NOMO-1 treated with DMSO at 0.1 percent for 48 hours (cell line): ENCODE data around the gene FUT7.
"Not testable (repeated sequence)": the region's sequence is repeated elsewhere in the genome, so short reads cannot be mapped to it uniquely, and the experiment has no call there.

Source experiments
- DNase-seq: peaks from one replicate; lab custom pipeline; 2025; ENCODE audit not compliant: unreplicated experiment; lab: John Stamatoyannopoulos, UW

The FUT7 gene

DNA sequence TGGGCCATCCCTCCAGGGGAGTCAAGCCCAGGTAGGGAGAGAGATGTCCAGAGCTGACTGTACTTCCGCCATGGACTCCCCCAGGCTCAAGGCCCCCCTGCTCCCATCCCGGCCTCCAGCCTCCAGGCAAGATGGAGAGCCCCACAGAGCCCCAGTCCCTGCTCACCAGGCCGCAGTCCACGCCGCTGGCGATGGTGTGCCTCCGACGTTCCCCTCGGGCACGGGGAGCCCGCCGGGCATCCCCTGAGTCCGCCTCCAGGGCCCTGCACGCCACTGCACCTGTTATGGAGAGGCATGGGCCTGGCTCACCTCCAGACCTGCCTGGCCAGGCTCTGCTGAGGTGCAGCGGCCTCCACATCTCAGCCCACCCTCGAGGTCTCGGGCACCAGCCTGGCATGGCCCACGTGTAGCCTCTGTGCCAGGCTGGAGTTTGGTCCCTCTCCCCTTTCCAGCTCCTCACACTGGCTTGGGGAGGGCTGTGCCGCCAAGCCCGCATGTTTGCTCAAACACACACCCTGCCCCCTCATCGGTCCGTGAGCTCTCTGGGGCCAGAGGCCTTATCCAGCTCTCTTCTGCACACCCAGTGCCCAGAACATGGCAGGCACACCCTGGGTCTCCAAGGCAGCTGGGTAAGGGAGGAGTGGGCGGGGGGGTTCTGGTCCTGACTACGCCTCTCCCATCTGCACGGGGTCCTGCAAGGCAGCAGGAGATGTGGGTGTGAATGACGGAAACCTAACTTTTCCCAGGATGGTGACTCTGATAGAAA, 34.4 kb upstream of the FUT7 start:
- no peak for DNase-seq

DNA sequence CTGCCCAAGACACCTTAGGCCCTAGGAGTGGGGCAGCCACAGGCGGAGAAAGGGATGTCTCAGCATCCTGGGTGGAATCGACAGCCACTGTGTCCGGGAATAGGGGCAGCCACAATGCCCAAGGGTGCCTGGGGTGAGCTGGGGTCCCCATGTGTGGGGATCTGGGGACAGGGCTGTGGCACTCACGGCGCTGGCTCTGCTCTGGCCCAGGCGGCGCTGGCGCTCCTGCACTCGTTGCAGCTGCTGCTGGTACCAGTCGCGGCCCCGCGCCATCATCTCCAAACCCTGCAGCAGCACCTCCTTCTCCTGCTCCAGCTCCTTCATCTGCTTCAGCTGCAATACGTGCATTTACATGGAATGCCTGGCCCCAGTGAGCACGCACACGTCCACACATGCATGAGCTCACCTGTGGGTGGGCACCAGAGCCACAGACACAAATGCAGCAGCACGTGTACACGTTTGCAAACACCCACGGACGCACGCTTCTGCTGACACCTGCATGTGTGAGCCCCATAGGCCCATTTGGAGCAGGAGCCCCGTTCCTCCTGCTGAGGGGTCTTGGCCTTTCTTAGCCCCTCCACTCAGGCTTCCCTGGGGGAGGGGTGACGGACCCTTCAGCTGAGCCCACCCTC, 33.6 kb upstream of the FUT7 start:
- no peak for DNase-seq

DNA sequence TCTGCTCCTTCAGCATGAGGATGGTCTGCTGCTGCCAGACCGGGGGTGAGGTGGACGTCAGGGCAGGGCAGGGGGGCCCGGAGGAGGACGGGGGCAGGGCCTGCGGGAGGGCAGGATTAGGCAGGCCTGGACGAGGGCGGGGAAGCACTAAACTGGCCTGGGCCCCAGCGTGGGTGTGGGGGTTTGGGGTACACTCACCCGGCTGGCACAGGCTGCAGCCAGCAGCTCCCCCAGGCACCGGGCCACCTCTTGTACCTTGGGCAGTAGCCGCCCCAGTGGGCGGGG, 32.9 kb upstream of the FUT7 start:
- DNase-seq, result no peak

DNA sequence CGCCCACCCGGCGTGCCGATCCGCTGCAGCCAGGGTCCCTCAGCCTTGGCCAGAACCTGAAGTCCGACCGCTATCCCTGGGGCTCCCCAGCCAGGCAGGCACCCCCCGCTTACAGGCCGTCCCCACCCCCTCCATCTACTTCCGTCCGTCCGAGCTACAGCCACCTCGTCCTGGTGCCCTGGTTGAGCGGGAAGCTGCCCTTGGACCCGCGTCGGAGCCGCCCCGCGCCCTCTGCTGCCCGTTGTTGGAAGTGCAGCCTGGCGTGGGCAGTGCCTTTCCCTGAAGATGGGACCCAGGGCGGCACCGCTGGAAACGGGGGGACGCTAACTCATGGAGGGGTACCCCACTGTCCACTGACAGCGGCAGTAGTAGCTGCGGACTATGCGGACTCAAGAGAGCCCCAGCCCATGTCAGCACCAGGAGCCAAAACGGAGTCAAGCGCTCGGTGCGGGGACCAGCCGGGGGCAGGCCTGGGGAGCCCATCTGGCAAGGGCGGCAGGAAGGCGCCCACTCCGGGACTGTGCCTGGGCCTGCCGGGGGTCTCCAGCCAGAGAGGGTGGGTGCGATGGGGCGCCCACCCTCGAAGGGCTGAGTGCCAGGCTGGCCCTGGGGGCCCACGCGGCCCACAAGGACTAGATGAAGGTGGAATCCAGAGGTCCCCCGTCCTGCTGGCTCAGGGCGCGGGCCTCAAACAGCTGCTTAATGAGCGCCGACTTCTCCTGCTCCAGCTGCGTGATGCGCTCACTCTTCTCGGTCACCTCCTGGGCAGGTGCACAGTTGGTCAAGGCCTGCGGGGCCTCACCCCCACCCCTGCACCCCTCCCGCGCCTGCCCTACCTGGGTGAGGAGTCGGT, 32.4 kb upstream of the FUT7 start:
- peak; percentile 51 for DNase-seq

GRCh38 chr9:137063311-137064026, 31.6 kb upstream of the FUT7 start:
- no peak for DNase-seq

GRCh38 chr9:137062798-137063197, 30.9 kb upstream of the FUT7 start:
- DNase-seq, result not testable (repeated sequence)

GRCh38 chr9:137062384-137062783, 30.5 kb upstream of the FUT7 start:
- DNase-seq, result no peak

DNA sequence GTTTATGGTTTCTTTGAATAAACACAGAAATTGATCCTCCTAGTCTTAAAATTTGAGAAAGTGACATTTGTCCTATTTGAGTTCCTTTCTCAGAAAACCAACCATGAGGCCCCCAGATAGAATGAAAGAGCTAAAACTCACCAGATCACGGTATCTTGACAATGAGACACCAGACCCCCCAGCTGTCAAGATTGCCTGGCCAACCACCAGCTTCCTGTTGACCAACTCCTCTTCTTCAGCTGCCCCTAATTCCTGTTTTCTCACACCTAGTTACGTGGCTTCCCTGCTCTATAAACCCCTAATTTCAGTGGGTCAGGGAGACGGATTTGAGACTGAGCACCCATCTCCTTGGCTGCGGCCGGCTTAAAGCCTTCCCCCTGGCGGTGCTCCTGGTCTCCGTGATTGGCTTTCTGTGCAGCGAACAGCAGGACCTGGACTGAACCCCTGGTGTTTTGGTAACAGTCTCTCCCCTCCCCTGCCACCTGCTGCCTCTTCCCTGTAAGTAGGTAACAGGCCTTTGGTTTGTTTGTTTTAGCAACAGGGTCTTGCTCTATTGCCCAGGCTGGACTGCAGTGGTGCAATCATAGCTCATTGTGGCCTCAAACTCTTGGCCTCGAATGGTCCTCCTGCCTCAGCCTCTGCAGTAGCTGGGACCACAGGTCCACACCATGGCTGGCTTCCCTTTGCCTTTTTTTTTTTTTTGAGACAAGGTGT, 26.8 kb upstream of the FUT7 start:
- peak; percentile 62 for DNase-seq

DNA sequence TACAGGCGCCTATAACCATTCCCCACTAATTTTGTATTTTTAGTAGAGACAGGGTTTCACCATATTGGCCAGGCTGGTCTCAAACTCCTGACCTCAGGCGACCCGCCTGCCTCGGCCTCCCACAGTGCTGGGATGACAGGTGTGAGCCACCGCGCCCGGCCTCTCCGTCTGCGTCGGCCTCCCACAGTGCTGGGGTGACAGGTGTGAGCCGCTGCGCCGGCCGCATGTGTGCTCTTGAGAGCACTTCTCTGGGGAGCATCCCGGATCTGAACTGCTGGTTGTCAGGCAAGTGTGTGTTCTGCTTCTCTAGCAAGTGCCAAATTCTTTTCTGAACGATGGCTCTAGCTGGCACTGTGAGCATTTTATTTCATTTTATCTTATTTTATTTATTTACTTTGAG, 25.7 kb upstream of the FUT7 start:
- DNase-seq, result no peak

DNA sequence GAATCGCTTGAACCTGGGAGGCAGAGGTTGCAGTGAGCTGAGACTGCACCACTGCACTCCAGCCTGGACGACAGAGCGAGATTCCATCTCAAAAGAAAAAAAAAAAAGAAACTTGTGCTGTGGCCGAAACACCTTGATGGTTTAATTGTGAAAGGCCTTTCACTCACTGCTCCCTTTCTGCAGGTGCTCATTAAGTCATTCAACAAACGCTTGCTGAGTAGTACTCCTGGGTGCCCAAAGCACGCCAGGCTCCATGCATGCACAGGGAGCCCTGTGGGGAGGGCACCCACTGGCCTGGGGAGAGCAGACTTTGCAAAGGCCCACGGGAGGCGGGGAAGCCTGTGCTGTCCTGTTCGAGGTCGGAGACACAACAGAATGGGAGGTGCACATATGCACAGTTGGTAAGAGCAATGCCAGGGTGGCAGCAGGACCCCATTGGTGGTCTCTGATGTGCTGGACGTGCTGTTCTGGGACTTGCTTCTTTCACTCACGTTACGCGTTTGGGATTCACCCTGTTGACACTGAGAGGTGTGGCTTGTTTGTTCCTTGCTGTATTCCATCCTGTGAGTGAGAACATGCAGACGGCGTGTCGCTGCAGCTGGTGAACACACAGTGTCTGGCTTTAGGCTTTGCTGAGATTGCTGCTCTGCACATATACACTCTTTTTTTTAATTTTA, 25.0 kb upstream of the FUT7 start:
- no peak for DNase-seq

GRCh38 chr9:137055385-137056364, 23.8 kb upstream of the FUT7 start:
- no peak for DNase-seq

DNA sequence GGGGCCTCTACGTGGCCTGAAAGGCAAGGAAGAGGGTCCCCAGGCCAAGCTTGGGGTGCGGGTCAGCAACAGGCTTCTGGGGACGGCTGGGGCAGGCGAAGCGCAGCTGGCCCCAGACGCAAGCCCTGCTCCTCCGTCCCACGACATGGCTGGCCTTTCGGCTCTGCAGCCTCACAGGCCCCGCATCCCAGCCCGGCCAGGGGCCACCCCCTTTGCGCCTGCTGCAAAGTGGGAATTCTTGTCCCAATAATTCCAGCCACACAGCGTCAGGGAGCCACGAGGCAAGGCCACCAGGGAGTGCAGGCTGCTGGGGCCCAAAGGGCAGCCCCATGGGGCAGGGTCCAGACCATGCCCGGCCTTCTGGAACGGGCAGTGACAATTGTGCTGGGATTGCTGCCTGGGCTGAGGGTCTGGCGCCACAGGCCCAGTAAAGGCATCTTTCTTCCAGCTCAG, 23.1 kb upstream of the FUT7 start:
- no peak for DNase-seq

GRCh38 chr9:137053944-137054931, 22.4 kb upstream of the FUT7 start, which contains the start of gene ENTPD2:
Gene ENTPD2 (minus strand): TSS chr9:137054061. CDS start chr9:137053997, 64 bp downstream.
- DNase-seq, result no peak

- no peak for DNase-seq
Observed at GRCh38 chr9:137052998-137053943, 21.4 kb upstream of the FUT7 start.

DNA sequence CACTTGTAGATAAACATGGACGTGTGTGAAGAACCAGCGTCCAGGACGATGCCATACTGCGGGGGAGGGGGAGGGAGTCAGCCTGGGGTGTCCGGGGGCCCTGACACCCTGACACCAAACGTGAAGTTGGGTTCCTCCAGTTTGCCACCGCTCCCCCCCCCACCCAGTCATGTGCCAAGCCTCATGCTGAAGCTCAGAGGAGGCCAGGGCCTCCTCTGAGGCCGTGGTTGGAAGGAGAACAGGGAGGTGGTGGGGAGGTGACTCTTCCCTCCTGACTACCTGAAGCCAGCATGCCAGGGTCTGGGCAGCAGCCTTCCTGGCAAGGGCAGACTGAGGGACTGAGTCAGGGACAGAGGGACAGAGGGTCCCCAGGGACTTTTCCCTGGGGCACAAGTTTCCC, 20.4 kb upstream of the FUT7 start:
- no peak for DNase-seq

DNA sequence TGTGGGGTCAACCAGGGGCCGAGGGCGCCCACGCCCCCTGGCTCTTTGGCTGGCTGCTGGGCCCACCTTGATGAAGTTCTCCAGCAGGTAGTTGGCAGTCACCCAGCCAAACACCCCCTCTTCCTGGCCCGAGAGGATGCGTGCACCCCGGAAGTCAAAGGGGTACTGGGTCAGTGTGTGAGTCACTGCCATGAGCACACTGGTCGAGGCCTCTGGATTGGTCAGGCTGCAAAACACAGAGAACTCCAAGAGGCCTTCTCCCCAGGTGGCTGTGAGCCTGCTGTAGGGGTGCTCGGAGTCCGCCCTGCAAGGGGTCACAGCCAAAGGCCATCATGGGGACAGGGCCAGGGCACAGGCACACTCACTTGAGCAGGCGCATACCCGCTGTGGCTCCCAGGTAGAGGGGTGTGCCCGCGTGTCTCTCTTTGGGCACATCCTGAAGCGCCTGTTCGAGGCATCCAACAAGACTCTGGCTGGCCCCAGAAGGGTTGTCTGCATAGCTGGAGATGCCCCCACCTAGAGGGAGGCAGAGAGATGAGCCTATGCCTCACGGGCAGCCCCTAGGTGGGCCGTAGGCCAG, 19.3 kb upstream of the FUT7 start:
- DNase-seq, result no peak
